ENCODE measurements around the gene CUX1. TPM values are rescaled to one million over a fixed set of nuclear protein-coding genes. Genes with fewer than 3 reads are reported as not detected.

CUX1 gene
- total and polyA plus RNA-seq, 10 of the 15 experiments (the other 5 are each of a cell fraction or from before 2014, with no cell fraction given), result 6.1 to 48.6 (median 25.9) TPM

DNA sequence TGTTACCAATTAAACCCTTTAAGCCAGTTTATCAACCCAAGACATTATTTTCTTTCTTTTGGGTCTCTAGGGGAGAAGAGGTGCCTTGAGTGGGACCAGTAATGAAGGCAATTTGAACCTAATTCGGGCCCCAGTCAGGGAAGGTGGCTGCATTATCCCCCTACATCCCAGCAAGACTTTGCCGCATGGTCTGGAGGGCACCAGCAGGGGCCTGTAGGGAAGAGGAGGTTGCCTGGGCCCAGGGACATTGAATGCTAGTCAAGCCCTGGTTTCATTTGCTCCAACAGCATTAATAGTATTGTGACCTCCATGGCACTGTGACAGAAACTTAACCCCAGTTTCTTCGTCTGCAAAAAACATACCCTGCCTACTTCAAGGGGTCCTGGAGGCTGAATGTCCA lies 108.8 kb downstream of the CUX1 start (continued):
- TF ChIP-seq MYC (IDR thresholded peaks at IDR 0.05; ENCODE audit: insufficient read depth, insufficient read length, insufficient replicate concordance, low read length, severe bottlenecking), result no peak
- TF ChIP-seq SMC3 (IDR thresholded peaks at IDR 0.05; ENCODE audit: borderline replicate concordance, low read length), result no peak
- TF ChIP-seq, protein P1, sequence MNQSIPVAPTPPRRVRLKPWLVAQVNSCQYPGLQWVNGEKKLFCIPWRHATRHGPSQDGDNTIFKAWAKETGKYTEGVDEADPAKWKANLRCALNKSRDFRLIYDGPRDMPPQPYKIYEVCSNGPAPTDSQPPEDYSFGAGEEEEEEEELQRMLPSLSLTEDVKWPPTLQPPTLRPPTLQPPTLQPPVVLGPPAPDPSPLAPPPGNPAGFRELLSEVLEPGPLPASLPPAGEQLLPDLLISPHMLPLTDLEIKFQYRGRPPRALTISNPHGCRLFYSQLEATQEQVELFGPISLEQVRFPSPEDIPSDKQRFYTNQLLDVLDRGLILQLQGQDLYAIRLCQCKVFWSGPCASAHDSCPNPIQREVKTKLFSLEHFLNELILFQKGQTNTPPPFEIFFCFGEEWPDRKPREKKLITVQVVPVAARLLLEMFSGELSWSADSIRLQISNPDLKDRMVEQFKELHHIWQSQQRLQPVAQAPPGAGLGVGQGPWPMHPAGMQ (IDR thresholded peaks at IDR 0.05; ENCODE audit: borderline replicate concordance), result no peak
- TF ChIP-seq HDGF (IDR thresholded peaks at IDR 0.05), result no peak
- no peak for TF ChIP-seq ZBED1 (IDR thresholded peaks at IDR 0.05; ENCODE audit: borderline replicate concordance)
- TF ChIP-seq WRNIP1 (IDR thresholded peaks at IDR 0.05; ENCODE audit: borderline replicate concordance, low read depth, low read length), result no peak
- TF ChIP-seq POLR2A (IDR thresholded peaks at IDR 0.05; ENCODE audit: low read depth, low read length), result no peak
- TF ChIP-seq HDAC2 (IDR thresholded peaks at IDR 0.05), result no peak
- TF ChIP-seq SP1 (IDR thresholded peaks at IDR 0.05; ENCODE audit: low read depth, low read length), result no peak
- TF ChIP-seq, protein P2, sequence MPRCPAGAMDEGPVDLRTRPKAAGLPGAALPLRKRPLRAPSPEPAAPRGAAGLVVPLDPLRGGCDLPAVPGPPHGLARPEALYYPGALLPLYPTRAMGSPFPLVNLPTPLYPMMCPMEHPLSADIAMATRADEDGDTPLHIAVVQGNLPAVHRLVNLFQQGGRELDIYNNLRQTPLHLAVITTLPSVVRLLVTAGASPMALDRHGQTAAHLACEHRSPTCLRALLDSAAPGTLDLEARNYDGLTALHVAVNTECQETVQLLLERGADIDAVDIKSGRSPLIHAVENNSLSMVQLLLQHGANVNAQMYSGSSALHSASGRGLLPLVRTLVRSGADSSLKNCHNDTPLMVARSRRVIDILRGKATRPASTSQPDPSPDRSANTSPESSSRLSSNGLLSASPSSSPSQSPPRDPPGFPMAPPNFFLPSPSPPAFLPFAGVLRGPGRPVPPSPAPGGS (IDR thresholded peaks at IDR 0.05; ENCODE audit: borderline replicate concordance, insufficient read depth, low read depth, low read length, poor library complexity, severe bottlenecking), result no peak

DNA sequence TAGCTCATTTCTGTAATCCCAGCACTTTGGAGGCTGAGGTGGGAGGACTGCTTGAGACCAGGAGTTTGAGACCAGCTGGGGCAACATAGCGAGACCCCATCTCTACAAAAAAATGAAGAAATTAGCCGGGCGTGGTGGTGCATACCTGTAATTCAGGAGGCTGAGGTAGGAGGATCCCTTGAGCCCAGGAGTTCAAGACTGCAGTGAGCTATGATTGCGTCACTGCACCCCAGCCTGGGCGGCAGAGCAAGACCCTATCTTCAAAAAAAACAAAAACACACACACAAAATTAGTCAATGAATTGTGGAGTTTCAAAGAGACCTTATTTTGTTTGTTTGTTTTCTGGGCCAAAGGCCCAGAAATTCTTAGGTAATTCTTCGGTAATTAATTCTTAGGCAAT lies 110.0 kb downstream of the CUX1 start:
- H3K4me1 ChIP-seq (ENCODE audit: control insufficient read depth, insufficient read depth, low read length), result no peaks in the 10 kb centered on the region
- H3K36me3 ChIP-seq (ENCODE audit: control insufficient read depth in 2 of 2, insufficient read depth in 2 of 2, low read length in 1 of 2), result peaks cover 0 to 11% of the 10 kb centered on the region in 2 experiments; a peak in 3 of 4 replicates
- RAD21 ChIA-PET (ENCODE audit: unreplicated experiment), result no interaction called here
- H3K9ac ChIP-seq (ENCODE audit: control insufficient read depth, insufficient read depth, low read length), result no peak overlapping the region
- H3K4me3 ChIP-seq, result no peak overlapping the region
- POLR2A ChIA-PET, result no interaction called here
- H3K4me2 ChIP-seq (ENCODE audit: control insufficient read depth, insufficient read depth), result no peak overlapping the region
- H3K9me3 ChIP-seq (replicated peaks; ENCODE audit: control insufficient read depth, insufficient read depth, low read length), result peaks cover 11% of the 10 kb centered on the region; the same call in 2 of the 3 replicates
- CTCF ChIA-PET, result interaction anchor here (0.7 kb wide), 1 partner anchor 13 kb away, joined by 3 read pairs; no protein-coding TSS in a partner anchor
- no peak overlapping the region for H2AFZ ChIP-seq (ENCODE audit: control insufficient read depth, low read depth, low read length)
- in situ Hi-C loops (cut with MboI) (no loop called here), intact Hi-C loops (cut with micrococcal nuclease; ENCODE audit: unreplicated experiment) (no loop called here)
- no peak overlapping the region for H3K27ac ChIP-seq (ENCODE audit: control insufficient read depth, insufficient read depth)
- H4K20me1 ChIP-seq (ENCODE audit: control insufficient read depth, insufficient read depth), result no peaks in the 10 kb centered on the region; the same call in 1 of the 2 replicates
- BruUV-seq (replicated peaks), result no TSS peak
- over 99% methylated on average over 6 of the region's 6 CpGs for WGBS (ENCODE audit: insufficient coverage, insufficient replicate concordance, low lambda C conversion rate, missing lambda C conversion rate)
- SMC1A ChIA-PET (ENCODE audit: uncharacterized antibody, unreplicated experiment), result no interaction called here
- FAIRE-seq (no peak), ATAC-seq (no peak), DNase-seq (ENCODE audit: low read depth, low spot score) (no peak)
- no peaks in the 10 kb centered on the region for H3K27me3 ChIP-seq (replicated peaks in 1 of 2; ENCODE audit: control insufficient read depth in 2 of 2, insufficient read depth in 2 of 2, low read length in 1 of 2)
- peaks cover 3% of the 10 kb centered on the region for H3K79me2 ChIP-seq (ENCODE audit: control insufficient read depth, insufficient read depth, low read length)
- TF ChIP-seq ZZZ3 (IDR thresholded peaks at IDR 0.05; ENCODE audit: control insufficient read depth, insufficient read length, low read depth), result no peak
- TF ChIP-seq MXI1 (IDR thresholded peaks at IDR 0.05; ENCODE audit: low read depth, low read length), result no peak
- TF ChIP-seq, protein P3, sequence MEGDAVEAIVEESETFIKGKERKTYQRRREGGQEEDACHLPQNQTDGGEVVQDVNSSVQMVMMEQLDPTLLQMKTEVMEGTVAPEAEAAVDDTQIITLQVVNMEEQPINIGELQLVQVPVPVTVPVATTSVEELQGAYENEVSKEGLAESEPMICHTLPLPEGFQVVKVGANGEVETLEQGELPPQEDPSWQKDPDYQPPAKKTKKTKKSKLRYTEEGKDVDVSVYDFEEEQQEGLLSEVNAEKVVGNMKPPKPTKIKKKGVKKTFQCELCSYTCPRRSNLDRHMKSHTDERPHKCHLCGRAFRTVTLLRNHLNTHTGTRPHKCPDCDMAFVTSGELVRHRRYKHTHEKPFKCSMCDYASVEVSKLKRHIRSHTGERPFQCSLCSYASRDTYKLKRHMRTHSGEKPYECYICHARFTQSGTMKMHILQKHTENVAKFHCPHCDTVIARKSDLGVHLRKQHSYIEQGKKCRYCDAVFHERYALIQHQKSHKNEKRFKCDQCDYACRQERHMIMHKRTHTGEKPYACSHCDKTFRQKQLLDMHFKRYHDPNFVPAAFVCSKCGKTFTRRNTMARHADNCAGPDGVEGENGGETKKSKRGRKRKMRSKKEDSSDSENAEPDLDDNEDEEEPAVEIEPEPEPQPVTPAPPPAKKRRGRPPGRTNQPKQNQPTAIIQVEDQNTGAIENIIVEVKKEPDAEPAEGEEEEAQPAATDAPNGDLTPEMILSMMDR (IDR thresholded peaks at IDR 0.05 in 2 of 3, conservative IDR thresholded peaks at IDR 0.05 in 1 of 3; ENCODE audit: control insufficient read depth in 2 of 3, extremely low read depth in 1 of 3, insufficient read depth in 1 of 3, low read depth in 3 of 3, low read length in 3 of 3), result no peak
- TF ChIP-seq RCOR1 (conservative IDR thresholded peaks at IDR 0.05; ENCODE audit: low read depth, low read length), result no peak
- TF ChIP-seq, protein P4, sequence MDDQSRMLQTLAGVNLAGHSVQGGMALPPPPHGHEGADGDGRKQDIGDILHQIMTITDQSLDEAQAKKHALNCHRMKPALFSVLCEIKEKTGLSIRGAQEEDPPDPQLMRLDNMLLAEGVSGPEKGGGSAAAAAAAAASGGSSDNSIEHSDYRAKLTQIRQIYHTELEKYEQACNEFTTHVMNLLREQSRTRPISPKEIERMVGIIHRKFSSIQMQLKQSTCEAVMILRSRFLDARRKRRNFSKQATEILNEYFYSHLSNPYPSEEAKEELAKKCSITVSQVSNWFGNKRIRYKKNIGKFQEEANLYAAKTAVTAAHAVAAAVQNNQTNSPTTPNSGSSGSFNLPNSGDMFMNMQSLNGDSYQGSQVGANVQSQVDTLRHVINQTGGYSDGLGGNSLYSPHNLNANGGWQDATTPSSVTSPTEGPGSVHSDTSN (IDR thresholded peaks at IDR 0.05; ENCODE audit: insufficient replicate concordance, low read depth, low read length), result no peak
